ENCODE data around the gene GPR160. TPM values are rescaled to one million over a fixed set of nuclear protein-coding genes. Genes with fewer than 3 reads are reported as not detected.

GPR160 gene
- total and polyA plus RNA-seq, 4 donors = 0.99 to 7.2 (median 1.7) TPM

GRCh38 chr3:170075441-170076091 lies 37.8 kb downstream of the GPR160 start:
- Histone ChIP-seq H3K27me3 (ENCODE audit: control insufficient read depth in 4 of 4, insufficient read depth in 4 of 4, low read length in 3 of 4) (no peaks in the 10 kb centered on the region), H3K9me3 (ENCODE audit: control insufficient read depth in 4 of 4, low read length in 3 of 4) (no peaks in the 10 kb centered on the region), H3K9ac (ENCODE audit: low read depth in 1 of 2, low read length in 2 of 2) (no peak overlapping the region), H3K36me3 (ENCODE audit: control insufficient read depth in 4 of 4, insufficient read depth in 3 of 4, low read depth in 1 of 4, low read length in 3 of 4) (peaks cover 0 to 1% (median 0%) of the 10 kb centered on the region in 4 donors), H3K4me1 (ENCODE audit: control insufficient read depth in 4 of 4, insufficient read depth in 4 of 4, low read length in 3 of 4) (no peaks in the 10 kb centered on the region), H3K27ac (ENCODE audit: low read depth in 1 of 2, low read length in 2 of 2) (no peak overlapping the region), H3K4me3 (ENCODE audit: low read depth in 1 of 3, low read length in 3 of 3) (no peak overlapping the region)
- 86% methylated on average over 4 of the region's 4 CpGs for WGBS
- no peak for DNase-seq (ENCODE audit: low spot score)
- no peak for TF ChIP-seq REST (IDR thresholded peaks at IDR 0.05)
- no peak for TF ChIP-seq ATF3 (IDR thresholded peaks at IDR 0.05)
- no peak for TF ChIP-seq YY1 (IDR thresholded peaks at IDR 0.05)
- TF ChIP-seq RAD21 (IDR thresholded peaks at IDR 0.05) = no peak

DNA sequence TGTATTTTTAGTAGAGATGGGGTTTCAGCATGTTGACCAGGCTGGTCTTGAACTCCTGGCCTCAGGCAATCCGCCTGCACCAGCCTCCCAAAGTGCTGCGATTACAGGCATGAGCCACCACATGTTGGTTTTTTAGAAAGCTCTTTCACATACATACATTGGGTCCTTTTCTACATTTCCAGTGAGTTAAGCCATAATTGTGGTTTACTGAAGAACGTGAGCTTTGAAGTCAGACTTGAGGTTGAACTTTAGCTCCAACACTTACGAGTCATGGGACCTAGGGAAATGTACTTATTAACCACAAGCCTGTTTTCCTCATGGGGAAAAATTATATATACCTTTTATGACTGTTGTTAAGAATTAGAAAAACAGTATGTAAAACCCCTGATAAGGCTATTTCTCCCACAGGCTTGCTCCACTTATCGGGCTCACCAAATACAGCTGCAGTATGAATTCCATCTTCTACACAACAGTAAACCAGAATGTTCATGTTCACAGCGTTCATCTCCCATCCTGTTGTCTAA lies 39.0 kb downstream of the GPR160 start:
- Histone ChIP-seq H3K9ac (ENCODE audit: low read depth in 1 of 2, low read length in 2 of 2) (no peak overlapping the region), H3K27me3 (ENCODE audit: control insufficient read depth in 4 of 4, insufficient read depth in 4 of 4, low read length in 3 of 4) (no peaks in the 10 kb centered on the region), H3K4me1 (ENCODE audit: control insufficient read depth in 4 of 4, insufficient read depth in 4 of 4, low read length in 3 of 4) (no peaks in the 10 kb centered on the region), H3K4me3 (ENCODE audit: low read depth in 1 of 3, low read length in 3 of 3) (no peak overlapping the region), H3K9me3 (ENCODE audit: control insufficient read depth in 4 of 4, low read length in 3 of 4) (no peaks in the 10 kb centered on the region), H3K27ac (ENCODE audit: low read depth in 1 of 2, low read length in 2 of 2) (no peak overlapping the region), H3K36me3 (ENCODE audit: control insufficient read depth in 4 of 4, insufficient read depth in 3 of 4, low read depth in 1 of 4, low read length in 3 of 4) (peaks cover 0 to 1% (median 0%) of the 10 kb centered on the region in 4 donors)
- 89% methylated on average over 6 of the region's 6 CpGs for WGBS
- no peak for DNase-seq (ENCODE audit: low spot score)
- TF ChIP-seq FOXA2 (IDR thresholded peaks at IDR 0.05) = no peak
- no peak for TF ChIP-seq EGR1 (IDR thresholded peaks at IDR 0.05; ENCODE audit: low read depth in 2 of 2)
- TF ChIP-seq, protein P1, sequence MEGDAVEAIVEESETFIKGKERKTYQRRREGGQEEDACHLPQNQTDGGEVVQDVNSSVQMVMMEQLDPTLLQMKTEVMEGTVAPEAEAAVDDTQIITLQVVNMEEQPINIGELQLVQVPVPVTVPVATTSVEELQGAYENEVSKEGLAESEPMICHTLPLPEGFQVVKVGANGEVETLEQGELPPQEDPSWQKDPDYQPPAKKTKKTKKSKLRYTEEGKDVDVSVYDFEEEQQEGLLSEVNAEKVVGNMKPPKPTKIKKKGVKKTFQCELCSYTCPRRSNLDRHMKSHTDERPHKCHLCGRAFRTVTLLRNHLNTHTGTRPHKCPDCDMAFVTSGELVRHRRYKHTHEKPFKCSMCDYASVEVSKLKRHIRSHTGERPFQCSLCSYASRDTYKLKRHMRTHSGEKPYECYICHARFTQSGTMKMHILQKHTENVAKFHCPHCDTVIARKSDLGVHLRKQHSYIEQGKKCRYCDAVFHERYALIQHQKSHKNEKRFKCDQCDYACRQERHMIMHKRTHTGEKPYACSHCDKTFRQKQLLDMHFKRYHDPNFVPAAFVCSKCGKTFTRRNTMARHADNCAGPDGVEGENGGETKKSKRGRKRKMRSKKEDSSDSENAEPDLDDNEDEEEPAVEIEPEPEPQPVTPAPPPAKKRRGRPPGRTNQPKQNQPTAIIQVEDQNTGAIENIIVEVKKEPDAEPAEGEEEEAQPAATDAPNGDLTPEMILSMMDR (IDR thresholded peaks at IDR 0.05; ENCODE audit: low read depth, low read length, missing input control) = no peak
- no peak for TF ChIP-seq RXRA (IDR thresholded peaks at IDR 0.05)
- TF ChIP-seq, protein P2, sequence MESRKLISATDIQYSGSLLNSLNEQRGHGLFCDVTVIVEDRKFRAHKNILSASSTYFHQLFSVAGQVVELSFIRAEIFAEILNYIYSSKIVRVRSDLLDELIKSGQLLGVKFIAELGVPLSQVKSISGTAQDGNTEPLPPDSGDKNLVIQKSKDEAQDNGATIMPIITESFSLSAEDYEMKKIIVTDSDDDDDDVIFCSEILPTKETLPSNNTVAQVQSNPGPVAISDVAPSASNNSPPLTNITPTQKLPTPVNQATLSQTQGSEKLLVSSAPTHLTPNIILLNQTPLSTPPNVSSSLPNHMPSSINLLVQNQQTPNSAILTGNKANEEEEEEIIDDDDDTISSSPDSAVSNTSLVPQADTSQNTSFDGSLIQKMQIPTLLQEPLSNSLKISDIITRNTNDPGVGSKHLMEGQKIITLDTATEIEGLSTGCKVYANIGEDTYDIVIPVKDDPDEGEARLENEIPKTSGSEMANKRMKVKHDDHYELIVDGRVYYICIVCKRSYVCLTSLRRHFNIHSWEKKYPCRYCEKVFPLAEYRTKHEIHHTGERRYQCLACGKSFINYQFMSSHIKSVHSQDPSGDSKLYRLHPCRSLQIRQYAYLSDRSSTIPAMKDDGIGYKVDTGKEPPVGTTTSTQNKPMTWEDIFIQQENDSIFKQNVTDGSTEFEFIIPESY (IDR thresholded peaks at IDR 0.05) = no peak
- no peak for TF ChIP-seq FOXA1 (IDR thresholded peaks at IDR 0.05)
- no peak for TF ChIP-seq ATF3 (IDR thresholded peaks at IDR 0.05)

Measured in liver (tissue), 9 donors.